NCI-H187 treated with DMSO at 0.1 percent for 48 hours (cell line): ENCODE measurements around the gene CSRP1.

Source experiments
- DNase-seq: peaks from one replicate; lab custom pipeline; 2025; lab: John Stamatoyannopoulos, UW

CSRP1 gene

DNA sequence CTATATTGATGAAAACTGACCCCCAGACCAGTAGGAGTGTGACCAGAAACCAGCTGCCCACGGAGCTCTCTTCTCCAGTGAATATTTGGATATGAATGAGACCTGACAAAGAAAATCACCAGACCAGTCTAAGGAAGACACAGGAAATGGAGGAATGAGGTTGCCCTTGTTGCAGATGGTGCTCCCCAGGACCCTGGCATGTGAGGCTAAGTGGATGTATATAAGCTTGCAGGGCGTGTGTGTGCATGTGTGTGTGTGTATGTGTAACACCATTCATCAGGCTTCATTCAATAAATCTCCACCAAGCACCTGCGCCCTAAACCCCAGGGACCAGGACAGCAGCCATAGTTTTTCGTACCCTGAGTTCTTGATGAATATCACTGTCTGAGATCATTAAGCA is 52.3 kb downstream of the CSRP1 start:
- DNase-seq, result no peak

DNA sequence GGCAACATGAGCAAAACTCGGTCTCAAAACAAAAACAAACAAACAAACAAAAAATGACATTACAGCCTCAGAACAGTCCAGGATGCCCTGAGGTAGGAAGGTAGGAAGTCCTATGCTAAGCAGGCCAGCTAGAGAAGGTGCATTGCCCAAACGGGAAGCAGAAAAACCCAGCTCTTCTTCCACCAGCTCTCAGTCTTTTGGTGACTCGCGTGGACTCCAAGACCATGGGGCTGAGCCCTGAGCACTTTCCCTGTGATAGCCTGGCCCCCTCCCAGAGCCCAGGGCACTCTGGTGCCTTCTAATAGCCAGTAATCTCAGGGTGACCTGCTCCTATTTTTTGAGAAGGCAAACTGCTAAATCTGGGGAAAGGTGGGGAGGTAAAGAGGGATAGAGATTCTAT is 54.1 kb downstream of the CSRP1 start:
- no peak for DNase-seq

GRCh38 chr1:201450721-201451291 is 56.1 kb downstream of the CSRP1 start:
- DNase-seq, result no peak

DNA sequence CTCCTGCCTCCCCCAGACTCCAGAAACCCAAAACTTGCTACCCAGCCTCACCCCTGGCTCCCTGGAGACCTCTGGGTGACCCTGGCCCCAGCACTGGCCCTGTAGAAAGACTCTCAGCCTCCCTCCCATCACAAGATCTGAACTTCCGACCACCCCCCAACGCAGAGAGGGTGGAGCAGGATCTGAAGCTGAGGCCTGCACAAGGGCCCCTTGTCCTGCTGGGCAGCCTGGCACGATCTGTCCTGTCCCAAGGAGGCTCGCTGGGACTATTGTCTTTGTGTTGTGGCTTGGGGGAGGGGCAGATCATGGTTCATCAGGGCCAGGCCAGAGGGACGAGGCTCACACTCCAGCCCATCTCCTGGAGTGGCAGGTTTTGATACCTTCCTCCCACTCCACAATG is 57.9 kb downstream of the CSRP1 start:
- DNase-seq, result no peak

DNA sequence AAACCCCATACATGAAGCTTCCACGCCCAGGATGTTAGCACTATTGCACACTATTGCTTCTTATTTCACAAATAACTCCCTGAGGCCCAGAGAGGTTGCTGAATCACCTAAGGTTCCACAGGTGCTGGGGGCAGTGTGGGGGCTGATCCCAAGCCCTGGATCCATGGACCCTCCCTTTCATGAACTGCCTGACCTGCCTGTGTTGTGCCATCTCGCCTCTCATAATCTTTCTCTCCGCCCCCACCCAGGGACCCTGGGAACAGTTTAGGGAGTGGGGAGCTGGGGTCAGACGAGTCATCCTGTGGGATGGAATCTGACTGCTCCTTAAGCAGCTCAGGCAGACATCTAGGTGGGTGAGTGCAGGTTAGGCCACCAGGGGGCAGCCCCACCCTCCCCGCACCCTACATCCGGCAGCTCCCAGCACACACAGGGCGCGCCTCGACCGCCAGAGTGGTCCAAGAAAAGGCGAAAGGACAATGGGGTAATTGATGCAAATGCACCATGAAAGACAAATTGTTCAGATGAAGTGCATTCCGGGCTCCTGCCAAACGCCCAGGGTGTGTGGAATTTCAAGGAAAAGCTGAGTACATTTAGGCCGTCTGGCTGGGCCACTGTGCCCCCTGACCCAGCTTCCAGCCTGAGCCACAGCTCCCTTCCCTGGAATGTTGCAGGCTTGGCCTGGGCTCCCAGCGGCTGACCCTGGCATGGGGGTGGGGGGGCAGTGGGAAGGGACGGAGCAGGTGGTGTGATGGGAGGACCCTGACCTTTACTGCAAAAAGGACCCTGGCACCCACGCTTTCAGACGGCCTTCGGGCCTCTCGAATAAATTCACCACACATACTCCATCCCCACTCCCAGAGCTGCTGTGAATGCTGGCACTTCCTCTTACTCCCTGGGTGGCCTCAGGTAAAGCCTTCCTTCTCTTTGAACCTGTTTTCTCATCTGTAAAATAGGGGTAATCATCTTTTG is 58.7 kb downstream of the CSRP1 start:
- no peak for DNase-seq

- no peak for DNase-seq
Observed at GRCh38 chr1:201445310-201445709, 61.6 kb downstream of the CSRP1 start.

- DNase-seq, result no peak
Observed at GRCh38 chr1:201444792-201445191, 62.1 kb downstream of the CSRP1 start.

DNA sequence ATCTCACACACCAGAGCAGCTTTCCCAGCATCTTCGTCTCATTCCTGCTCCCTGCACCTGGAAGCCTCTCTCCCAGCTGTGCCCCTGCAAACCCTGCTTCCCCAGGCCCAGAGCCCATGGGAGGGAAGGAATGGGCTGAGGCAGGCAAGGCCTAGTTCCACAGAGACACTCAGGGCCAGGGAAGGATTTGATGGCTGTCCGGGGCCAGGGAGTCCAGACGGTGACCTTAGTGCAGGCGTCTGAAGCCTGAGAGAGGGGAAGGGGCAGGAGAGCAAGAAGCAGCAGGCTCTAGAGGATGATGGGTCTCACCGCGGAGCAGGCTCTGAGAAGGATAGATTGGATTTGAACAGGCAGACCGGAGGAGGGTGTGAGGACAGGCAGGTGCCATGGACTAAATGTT is 63.2 kb downstream of the CSRP1 start:
- no peak for DNase-seq

DNA sequence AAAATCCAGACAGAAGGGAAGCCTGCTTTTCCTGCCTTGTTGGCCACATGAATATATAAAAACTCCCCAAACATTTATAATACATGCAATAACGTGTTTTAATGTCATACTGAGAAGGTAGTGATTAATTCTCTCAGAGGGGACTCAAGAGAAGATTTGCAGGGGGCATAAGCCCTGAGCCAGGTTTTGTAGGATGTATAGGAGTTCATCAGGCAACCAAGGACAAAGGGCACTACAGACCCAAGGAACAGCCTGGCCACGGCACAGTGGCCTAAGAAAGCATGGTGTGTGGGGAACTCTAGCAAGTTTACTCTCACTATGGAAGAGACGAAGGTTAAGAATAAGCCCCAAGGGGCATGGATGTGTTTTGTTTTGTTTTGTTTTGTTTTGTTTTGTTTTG is 70.0 kb downstream of the CSRP1 start:
- DNase-seq, result no peak

DNA sequence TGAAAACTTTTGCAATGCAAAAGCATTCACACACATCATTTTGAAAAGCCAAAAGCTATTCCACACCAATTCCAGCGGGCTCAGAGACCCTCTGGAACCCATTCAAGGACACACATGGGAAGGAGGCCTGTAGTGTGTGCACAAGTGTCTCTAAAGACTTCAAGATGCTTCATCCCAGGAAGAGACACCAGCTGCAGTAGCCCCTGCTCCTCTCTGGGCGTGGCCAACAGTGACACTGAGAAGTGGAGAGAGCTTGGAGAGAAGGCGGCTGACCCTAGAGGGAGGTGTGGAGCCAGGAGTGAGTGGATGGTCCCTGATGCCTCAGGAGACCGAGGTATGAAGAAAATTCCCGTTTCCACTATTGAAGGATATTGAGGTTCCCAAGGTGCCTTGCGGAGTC is 70.5 kb downstream of the CSRP1 start:
- no peak for DNase-seq

- DNase-seq, result no peak
Observed at GRCh38 chr1:201434266-201434665, 72.7 kb downstream of the CSRP1 start.

DNA sequence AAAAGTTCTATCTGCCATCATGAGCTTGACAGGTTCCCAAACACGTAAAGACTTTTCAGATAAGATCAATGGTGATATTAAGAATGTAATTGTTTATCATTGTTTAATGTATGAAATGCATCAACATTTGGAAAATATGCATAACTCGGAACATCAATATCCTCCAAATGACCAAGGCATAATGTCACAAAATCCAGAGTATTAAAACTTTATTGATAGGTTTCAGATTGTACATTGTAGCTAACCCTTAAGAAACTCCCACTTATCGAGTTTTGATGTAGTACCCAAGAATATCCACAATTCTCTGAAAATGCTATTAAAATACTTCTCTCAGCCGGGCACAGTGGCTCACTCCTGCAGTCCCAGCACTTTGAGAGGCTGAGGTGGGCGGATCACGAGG is 73.3 kb downstream of the CSRP1 start:
- DNase-seq, result no peak
